GM21529 (cell line): ENCODE measurements around the gene AKAP3.

Source experiments
- ATAC-seq: cut with Tn5 transposase; IDR thresholded peaks from one replicate; pipeline ENCODE4 v1.9.1; 2021; ENCODE audit not compliant: unreplicated experiment

AKAP3 gene

DNA sequence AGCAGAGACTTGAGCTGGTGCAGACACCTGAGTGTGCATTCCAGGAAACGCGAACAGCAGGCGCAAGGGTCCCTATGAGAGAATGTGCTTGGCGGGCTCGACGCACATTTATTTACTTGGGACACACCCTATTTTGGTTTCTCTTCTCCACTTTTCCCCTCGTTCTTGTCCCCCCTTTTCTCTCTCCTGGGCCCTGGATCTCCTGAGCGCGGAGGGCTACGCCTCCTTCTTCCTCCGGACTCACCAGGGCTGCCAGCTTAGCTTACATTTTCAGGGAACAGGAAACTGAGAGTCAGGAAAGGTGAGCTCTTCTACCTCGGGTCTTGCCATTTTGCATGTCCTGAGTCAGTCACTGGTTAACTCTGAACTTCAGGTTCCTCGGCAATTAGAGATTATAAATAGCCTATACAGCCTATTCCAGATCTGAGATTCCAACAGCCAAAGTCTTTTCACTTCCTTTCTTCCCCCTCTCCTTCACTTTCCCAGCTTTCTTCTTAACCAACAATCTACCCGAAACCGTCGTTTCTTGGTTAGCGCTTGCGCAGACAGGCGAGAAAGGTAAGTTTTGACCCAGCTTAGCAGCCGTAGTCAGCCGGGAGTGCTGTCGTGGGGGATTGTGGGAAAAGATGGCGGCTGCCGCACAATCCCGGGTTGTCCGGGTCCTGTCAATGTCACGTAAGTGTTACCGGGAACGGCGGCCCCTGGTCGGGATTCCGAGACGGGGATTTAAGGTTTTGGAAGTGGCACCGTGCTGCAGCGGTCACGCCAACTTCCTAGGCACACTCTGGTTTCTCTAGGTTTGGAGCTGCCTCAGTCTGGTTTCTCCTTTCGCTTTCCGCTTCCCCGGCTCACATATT, at the start of gene AKAP3, which contains the start of gene NDUFA9:
Gene AKAP3, minus strand, starts transcription at position 551 of the 857 bp plus-strand sequence. CDS start 10,855 bp downstream, outside the sequence.
Gene NDUFA9, plus strand, starts transcription at position 614 of the 857 bp plus-strand sequence. Its CDS starts 13 bp downstream, at position 627.
- peak; percentile 77 for ATAC-seq

DNA sequence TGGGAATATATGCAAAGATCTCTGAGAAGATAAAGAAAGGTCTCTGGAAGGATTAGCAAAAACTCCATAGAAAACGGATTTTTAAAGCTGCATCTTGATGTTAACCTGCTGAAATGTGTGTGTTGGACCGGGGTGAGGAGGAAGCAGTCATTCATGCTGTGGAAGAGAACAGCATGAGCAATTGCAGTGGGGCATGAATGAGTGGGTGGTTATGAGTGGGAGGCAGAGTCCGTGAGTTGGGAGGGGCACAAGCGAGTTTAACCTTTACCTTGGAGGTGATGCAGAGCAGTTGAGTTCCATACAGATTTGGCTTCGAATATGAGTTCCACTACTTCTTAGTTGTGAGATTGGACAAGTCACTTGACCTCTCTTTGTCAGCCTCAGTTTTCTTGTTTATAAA, 41.9 kb upstream of the AKAP3 start:
- ATAC-seq, result no peak

DNA sequence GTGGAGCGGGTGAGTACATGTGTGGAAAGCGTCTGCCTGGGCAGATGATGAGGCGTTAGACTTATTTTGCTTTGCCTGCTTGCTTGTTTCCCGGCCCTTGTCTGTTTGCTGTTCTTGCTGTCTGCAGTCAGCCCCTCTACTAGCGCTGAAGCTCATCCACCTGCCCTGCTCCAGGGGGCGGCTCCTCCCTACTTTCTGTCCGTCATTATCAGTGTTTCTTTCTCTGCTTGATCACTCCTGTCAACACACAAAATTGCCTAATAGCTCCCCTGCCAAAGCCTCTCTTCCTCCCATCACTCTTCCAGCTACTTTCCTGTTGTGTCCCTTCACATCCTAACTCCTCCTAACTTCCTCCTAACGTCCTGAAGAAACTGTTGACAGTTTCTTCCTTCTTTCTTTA, 36.5 kb upstream of the AKAP3 start:
- ATAC-seq, result no peak

GRCh38 chr12:4681732-4682131, 32.9 kb upstream of the AKAP3 start:
- ATAC-seq, result no peak

DNA sequence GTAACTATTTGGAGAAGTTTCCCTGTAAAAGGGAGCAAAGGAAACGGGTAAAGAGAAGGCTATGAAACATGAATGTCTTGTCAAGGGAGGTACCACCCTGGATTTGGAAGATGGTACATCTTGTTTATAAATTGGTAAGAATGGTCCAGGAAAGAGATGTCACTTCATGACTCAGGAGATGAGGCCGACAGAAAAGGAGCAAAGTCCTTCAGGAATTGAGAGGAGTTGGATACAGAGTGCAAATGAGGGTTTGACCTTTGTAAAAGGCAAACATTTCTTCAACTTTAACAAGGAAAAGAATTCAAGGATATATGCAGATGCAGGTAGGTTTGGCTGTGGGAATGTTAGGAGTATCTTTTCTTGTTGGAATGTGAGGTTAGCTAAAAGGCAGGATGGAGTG, 30.9 kb upstream of the AKAP3 start:
- ATAC-seq, result no peak

DNA sequence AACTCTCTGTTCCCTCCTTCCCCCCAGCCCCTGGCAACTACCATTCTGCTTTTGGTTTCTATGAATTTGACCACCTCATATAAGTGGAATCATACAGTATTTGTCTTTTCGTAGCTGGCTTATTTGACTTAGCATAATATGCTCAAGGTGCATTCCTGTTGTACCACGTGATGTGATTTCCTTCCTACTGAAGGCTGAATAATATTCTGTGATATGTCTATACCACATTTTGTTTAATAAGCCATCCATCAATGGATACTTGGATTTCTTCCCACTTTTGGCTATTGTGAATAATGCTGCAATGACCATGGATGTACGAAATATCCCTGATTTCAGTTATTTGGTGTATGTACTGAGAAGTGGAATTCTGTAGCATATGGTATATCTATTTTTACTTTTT, 16.4 kb upstream of the AKAP3 start:
- ATAC-seq, result no peak

DNA sequence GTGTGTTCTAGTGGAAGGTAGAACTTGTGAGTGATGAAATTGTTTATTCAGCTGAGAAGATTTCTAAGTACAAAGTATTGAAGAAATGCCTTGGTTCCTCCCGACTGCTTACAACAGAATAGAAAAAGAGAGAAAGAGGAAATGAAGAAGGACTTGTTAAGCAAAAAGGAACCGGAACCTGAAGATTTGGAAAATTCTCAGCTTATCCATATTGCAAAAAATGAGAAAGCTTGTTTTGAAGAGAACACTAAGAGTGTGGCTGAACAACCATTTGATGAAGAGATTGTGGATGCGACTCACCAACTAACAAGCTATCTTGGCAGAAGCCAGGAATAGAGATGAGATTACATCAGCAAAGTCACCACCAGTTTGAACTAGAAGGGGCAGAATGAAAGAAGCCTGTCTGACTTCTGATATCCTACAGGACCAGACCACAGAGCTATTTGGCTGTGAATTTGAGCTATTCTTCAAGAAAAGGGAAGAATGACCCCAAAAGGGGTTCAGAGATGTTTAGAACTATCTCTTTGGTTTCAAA, 15.2 kb upstream of the AKAP3 start:
- ATAC-seq, result no peak

DNA sequence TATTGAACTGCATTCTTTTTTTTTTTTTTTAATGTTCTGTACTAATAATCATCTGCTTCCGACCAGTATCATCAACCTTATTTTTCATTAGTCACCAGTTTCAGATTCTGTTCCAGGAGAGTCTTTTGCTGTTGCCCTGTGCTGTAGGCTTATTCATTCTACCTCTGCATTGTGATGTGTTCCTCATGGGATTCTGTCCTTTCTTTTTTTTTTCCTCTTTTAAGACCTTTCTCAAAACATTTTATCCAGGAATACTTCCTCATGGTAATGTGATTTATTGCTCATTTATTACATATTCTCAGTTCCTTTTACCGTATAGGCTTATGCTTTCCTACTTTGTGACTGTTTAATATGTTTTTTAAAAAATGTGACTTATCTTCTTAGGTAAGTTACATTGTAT, 4.8 kb upstream of the AKAP3 start:
- no peak for ATAC-seq

- ATAC-seq, result no peak
These were observed 4.4 kb upstream of the AKAP3 start for GRCh38 chr12:4653257-4653656.

- ATAC-seq, result no peak
These were observed 459 bp upstream of the AKAP3 start for GRCh38 chr12:4649358-4649661.

DNA sequence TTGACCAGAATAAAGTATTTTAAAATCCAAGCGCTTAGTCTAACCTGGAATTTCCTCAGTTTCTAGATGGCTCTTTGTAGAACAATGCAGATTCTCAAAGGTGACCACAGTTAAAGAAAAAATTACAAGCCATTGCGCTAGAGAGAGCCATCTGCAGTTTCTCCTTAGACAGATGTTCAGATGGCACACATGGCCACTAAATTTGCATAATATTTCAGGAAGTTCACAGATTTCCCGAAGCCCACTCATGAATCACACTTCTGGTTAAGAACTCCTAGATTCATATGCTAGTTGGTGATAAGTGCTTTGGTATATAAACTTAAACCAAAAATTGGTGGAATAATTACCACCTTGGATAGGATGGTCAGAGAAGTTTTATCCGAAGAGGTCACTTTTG, 749 bp downstream of the AKAP3 start:
- ATAC-seq, result peak; percentile 41

DNA sequence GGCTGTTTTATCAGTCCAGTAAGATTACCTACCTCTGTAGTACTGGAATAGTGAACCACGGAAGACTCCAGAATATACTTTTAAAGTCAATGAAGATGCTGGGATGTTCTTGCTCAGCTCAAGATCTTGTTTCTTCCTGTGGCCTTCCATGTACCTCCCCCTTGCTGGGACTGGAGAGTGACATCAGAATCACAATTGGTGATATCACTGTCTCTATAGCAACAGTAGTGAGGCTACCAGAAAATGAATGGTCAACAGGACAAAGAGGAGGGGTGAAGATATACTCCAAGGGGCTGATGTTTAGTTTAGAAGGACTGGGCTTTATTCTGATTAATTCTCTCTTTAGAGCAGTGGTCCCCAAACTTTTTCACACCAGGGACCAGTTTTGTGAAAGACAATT, 3.8 kb downstream of the AKAP3 start:
- no peak for ATAC-seq

GRCh38 chr12:4643747-4644146, 5.1 kb downstream of the AKAP3 start:
- peak; percentile 57 for ATAC-seq

DNA sequence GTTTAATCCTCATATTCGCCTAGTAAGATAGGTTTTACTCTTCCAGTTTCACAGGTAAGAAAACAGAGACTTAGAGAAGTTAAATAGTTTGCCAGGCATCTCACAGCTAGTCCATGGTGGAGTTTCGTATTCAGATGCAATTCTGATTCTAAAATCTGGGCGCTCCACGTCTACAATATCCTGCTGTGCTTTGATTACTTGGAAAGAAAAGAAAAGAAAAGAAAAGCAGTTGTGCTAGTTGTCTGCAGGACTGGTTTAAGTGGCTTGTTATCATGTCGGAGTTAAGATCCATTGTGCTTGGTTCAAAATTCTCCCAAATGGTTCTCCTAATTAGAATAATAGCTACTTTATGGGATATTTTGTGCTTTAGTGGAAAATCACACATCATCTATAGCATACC, 18.6 kb downstream of the AKAP3 start:
- no peak for ATAC-seq

GRCh38 chr12:4628406-4628805, 20.4 kb downstream of the AKAP3 start:
- ATAC-seq, result no peak

DNA sequence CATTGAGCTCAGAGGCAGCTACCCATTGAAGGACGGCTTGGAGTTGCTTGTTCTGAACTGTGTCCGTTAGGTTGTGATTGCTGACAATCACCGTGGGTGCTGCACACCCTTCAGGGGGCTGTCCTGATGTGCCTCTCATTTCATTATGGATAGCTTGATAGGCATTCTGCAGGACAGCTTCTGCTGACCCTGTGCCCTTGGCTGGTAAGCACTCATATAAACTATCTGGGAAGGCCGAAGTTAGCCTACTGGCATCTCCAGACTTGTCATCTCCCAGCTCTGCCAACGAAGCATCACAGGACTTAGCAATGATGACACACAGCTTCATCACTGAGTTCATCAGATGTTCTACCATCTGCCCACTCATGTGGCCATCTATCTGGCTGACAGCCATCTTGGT, 22.3 kb downstream of the AKAP3 start:
- ATAC-seq, result no peak

- ATAC-seq, result no peak
These were observed 27.3 kb downstream of the AKAP3 start for GRCh38 chr12:4621511-4621910.

DNA sequence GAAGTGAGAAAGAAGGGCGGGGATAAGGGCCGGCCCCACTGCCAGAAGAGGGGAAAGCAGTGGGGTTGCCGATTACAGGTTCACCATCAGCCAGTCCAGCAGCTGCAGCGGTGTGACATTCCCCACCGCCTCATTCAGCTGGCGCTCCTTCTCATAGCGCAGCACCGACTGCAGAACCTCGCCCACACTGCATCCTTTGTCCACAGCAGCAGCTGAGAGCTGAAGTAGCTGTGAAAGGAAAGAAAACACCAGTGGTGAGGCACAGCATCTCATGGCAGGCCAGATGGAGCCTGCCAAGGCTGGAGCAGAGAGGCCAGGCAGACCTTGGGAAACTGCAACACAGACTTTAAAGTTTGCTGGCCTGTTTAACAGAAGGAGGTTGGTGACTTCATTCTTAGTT, 33.2 kb downstream of the AKAP3 start:
- ATAC-seq, result no peak

- ATAC-seq, result no peak
These were observed 38.4 kb downstream of the AKAP3 start for GRCh38 chr12:4610481-4610880.

DNA sequence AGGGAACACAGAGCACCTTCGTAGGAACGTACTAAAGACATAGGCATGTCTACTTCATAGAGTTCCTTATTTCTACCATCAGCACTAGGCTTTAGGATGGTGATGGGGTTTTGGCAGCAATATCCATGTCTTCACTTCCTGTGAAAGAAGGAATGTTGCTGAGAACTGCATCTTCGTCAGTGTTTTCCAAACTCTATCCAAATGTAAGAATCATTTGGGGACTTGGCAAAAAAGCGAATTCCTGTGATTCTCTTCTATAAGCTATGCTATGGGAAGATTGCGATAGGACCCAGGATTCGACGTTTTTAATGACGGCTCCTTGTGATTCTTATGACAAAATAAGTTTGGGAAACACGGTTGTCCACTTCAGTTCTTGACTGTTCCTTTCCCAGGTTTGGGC, 39.8 kb downstream of the AKAP3 start:
- no peak for ATAC-seq

DNA sequence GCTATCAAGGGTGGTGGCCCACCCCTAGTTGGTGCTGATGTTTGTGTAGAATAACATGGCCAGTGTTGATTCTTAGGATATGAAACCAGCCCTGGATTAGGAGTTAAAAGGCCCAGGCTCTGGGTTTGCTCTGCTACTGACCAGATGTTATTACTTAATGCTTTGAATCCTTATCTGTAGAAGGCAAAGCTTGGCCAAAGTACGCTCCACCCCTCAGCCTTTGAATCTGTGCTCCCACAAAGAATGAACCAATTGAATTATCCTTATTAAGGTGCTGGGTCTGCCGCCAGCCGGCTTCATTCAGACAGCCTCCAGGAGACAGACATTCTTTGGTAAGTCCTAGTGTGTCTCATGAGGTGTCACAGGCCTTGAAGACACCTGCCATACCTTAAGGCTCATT, 41.8 kb downstream of the AKAP3 start:
- ATAC-seq, result no peak

- peak; percentile 93 for ATAC-seq
These were observed 44.1 kb downstream of the AKAP3 start for GRCh38 chr12:4604684-4605193.

GRCh38 chr12:4603946-4604345, 44.9 kb downstream of the AKAP3 start:
- ATAC-seq, result no peak
